Limb (tissue), 2 donors: ENCODE results near the gene STRN3.
"Not testable (repeated sequence)": the region's sequence is repeated elsewhere in the genome, so short reads cannot be mapped to it uniquely, and the experiment has no call there.

Experiments
- DNase-seq, 2 donors: peaks; one replicate each; pipeline ENCODE4 v3.0.0-alpha.2; 2016; ENCODE audit errors: extremely low spot score in 2 of 2

STRN3 gene

DNA sequence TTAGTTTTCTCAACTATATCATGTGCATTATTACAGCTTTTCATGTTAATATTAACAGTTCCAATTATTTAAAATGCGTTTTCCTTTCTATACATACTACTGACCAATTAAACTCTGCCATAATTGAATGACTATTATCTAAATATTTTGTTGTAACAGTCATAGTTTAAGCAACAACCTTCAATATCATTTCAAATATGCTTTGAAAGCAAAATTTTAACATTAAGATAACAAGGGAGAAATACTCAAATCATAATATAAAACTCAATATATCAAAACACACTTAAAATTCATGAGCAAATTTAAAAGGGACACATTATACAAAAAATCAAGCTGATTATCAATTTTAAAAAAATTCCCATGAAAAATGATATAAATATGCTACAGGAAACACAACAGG, 111.4 kb downstream of the STRN3 start:
- no peak for DNase-seq

- no peak for DNase-seq
Observed at GRCh38 chr14:30908826-30909225, 117.4 kb downstream of the STRN3 start.

- DNase-seq: no peak
Observed at GRCh38 chr14:30907659-30908057, 118.5 kb downstream of the STRN3 start.

DNA sequence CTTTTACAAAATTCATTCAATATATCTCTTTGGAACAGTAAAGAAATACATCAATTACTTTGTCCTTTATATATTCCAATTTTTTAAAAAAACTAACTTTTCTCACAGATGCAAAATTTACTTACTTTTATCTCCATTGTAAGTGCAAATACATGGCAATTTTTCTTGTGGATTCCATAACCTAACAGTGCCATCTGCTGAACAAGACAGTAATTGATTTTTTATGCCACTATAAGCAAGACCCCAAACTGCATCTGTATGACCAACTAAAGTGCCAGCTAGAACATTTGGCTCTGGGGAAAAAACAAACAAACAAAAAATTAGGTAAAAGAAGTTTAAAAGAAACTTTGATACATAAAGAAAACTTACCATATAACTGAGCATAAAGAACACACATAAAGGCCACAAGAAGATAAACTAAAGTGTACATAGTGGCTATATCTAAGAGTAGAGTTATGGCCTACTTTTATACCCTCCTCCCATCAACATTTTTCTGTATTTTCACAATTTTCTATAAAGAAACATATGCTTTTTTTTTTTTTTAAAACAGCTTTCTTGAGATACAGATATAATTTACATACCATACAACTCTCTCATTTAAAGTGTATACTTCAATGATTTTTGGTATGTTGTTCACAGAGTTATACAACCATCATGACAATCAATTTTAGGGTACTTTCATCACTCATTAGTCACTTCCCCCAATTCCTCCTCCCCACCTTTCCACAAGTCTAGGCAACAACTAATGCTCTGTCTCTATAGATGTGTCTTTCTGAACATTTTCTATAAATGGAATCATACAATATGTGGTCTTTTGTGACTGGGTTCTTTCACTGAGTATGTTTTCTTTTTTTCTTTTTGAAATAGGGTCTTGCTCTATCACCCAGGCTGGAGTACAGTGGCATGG, 119.2 kb downstream of the STRN3 start:
- DNase-seq: peak in 1 of 2 donors; percentile 42

- no peak for DNase-seq
Observed at GRCh38 chr14:30903285-30904124, 122.7 kb downstream of the STRN3 start.

DNA sequence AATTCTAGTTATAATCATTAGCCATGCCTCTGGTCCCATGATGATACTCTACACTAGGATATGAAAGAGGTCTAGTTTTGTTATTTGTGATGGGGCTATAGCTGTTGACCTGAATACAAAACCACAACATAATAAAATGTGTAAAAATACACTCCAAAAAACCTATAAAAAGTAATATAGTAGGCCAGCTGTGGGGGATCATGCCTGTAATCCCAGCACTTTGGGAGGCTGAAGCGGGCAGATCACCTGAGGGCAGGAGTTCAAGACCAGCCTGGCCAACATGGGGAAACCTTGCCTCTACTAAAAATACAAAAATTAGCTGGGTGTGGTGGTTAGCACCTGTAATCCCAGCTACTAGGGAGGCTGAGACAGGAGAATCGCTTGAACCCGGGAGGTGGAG, 129.1 kb downstream of the STRN3 start:
- DNase-seq: not testable (repeated sequence)

DNA sequence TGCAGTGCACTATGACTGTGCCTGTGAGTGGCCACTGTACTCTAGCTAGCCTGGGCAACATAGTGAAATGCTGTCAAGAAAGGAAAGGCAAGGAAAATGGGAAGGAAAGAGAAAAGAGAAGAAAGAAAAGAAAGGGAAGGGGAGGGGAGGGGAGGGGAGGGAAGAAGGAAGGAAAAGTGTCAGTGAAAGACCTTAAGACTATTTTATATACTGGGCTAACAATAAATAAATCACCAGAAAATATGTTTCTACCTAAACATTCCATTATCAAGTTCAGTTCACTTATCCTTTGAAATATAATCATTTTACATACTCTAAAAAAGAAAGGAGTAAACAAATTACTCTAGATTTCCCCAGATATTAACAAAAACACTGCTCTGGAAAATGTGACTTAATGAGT, 129.7 kb downstream of the STRN3 start:
- DNase-seq: no peak

GRCh38 chr14:30894923-30895515, 131.2 kb downstream of the STRN3 start:
- no peak for DNase-seq

DNA sequence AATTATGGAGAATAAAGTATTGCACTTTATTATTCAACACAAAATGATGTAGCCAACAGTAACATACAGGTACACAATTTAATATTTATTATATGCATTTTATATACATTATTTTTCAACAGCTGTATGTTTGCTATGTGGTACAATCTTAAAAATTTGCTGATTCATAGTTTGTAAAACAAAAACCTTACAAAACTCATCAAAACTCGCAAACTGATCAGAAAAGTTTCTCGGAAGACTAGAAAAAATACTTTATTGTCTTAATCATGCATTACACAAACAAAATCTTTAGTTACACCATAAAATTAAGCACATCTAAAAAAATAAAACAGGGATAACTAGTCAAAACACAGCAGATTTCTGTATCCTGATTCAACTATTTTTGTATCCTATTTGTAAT, 132.4 kb downstream of the STRN3 start:
- DNase-seq: no peak

DNA sequence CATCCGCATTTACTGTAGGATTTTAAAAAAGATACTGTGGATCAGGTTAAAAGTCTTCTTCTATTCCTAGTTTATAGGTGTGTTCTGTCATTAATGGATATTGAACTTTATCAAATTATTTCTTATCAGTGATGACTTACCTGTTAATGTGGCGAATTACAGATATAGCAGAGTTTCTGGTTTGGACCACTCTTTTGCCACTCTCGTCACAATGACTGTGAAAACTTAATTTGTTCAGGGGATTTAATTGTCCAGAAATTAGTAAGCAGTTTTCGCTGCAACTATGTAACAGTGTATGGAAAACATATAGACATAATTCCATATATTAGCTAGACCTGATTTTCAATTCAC, 137.0 kb downstream of the STRN3 start:
- DNase-seq: no peak

DNA sequence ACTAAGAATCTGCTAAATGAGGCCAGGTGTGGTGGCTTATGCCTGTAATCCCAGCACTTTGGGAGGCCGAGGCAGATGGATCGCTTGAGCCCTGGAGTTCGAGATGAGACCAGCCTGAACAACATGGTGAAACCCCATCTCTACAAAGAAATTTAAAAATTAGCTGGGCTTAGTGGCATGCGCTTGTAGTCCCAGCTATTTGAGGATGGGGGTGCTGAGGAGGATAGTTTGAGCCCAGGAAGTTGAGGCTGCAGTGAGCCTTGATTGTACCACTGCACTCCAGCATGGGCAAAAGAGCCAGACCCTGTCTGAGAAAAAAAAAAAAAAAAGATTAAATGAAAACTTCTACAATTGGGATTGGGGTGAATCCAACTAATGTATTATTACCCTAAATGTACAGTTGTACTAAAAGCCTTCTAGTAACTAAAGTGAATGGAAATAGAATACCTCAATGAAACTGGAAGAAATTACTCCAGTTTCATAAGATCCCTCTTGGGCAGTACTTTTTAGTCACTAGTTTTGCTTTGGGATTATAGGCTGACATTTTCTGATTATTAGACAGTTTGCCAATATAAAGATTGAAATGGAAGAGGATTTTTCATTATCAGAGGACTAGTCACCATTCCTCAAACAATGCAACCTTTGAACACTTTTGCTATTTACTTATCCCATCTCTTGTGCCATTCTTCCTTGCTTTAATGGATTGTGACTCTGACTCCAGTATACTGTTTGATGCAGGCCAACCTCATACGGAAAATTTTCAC, 137.5 kb downstream of the STRN3 start:
- DNase-seq: no peak

DNA sequence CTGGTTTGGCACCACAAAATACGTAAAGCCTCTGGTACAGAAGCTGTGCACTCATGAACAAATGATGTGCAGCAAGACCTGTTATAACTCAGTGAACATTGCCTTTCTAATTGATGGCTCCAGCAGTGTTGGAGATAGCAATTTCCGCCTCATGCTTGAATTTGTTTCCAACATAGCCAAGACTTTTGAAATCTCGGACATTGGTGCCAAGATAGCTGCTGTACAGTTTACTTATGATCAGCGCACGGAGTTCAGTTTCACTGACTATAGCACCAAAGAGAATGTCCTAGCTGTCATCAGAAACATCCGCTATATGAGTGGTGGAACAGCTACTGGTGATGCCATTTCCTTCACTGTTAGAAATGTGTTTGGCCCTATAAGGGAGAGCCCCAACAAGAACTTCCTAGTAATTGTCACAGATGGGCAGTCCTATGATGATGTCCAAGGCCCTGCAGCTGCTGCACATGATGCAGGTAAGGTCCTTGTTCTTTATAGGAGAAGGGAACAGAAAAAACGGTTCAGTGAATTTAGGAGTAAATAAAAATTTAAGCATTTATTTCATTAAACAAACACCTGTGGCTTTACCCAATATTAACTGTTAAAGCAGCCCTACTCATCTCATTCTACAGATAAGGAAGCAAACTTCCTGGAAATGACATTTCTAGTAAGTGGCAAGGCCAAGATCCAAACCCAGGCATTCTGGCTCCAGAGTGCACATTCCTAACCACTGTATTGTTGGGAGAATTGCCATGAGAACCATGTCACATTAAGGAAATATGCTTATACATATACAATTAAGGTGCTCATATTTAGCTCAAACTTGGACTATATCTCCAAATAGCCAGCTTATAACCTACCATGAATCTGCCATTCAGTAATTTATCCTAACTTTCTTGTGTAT, 140.1 kb downstream of the STRN3 start:
- DNase-seq: no peak

GRCh38 chr14:30884901-30885300, 141.3 kb downstream of the STRN3 start:
- no peak for DNase-seq

DNA sequence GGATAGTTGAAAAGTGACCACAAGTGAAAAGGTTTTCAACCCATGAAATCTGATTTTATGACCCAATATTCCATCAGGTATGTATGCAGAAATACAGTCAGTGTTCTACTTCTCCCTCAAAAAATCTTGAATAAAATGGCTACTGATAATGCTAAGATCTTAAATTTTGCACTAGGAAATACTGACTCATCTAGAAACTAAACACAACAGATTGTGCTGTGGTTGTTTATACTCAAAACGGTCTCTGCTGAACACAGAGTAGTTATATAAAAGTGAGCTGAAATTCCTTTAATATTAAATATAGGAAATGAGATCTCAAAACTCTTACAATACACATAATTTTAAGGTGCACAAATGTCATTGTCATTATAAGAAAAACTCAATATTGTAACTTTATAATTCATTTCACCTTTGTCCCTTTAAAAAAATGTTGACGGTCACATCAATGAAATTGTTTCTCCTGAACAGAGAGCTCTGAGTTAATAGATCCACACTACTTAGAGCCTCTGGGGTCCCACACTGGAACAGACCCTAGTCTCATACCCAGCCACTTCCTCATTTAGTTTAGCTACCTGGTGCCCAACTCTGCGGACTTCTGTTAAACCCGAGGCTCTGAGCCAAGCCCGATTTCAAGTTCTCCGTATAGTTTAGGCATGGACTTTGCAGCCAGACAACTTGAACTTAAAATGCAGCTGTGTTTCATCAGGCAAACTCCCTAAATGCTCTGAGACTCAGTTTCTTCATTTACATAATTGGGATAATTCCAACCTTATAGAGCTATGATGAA, 142.5 kb downstream of the STRN3 start:
- DNase-seq: no peak

DNA sequence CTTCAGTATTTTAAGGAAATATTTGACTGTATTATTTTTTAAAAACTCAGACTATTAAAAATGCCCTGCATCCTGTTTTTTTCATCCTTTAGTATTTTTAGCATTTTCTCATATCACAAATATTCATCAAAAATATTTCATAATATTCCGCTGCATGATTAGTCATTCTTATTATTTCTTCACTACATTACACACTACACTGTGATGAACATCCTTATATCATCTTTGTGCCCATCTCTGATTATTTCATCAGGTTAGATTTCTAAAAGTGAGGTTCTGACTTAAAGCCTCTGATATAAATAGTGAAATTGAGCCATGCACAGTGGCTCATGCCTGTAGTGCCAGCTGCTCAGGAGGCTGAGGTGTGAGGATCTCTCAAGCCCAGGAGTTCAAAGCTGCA, 143.7 kb downstream of the STRN3 start:
- DNase-seq: no peak

DNA sequence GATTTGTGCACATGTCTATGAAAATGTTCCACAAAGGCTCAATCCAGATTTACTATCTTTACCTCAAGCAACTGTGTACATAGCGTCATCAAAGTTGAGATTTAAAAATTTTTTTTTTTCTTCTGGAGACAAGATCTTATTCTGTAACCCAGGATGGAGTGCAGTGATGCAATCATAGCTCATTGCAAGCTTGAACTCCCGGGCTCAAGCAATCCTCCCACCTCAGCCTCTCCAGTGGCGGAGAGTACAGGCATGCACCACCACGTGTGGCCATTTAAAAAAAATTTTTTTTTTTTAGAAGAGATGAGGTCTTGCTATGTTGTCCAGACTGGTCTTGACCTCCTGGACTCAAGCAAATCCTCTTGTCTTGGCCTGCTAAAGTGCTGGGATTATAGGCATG, 149.5 kb downstream of the STRN3 start:
- DNase-seq: no peak

GRCh38 chr14:30875788-30876053, 150.5 kb downstream of the STRN3 start:
- peak in 1 of 2 donors; percentile 35 for DNase-seq

DNA sequence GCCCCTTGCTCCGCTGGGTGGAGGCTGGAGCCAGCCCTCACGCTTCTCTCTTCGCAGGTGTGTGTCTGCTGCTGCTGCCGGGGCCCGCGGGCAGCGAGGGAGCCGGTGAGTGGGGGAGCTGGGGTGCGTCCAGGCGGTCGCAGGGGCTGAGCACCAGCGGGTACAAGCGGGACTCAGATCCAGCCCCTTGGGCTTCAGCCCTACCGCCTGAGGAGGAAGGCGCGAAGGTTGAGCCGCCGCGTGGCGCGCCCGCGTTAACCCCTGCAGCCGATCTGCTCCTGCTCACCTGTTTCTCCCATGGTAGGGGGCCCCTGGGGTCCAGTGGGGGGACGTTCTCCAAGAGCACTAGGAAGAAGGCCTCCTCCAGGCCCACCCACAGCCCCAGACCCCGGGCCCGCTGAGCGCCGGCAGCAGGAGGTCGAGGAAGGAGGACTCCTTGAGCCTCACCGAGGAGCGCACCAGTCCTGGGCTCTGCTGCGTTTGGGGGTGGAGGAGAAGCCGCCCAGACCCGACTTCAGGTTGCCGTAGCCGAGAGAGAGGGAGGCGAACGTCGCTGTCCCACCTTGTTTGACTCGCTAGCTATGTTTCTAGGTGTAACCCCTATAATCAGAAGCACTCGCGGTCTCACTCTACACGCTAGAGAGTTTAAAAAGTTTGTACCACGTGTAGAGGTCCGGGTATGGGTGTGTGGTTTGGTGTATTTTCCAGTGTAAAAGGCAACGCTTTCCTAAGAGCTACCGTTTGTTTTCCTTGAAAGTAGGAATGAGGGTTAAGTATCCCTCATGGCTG, 151.0 kb downstream of the STRN3 start:
- DNase-seq: peak in 1 of 2 donors; percentile 49
